ENCODE measurements around the gene PSG5. TPM values are rescaled to one million over a fixed set of nuclear protein-coding genes. Genes with fewer than 3 reads are reported as not detected.
"Not testable (repeated sequence)": the region's sequence is repeated elsewhere in the genome, so short reads cannot be mapped to it uniquely, and the experiment has no call there.

Gene PSG5
- total RNA-seq, 1 experiment from 2014 or later: not detected

- DNase-seq: no peak
- no peaks in the 10 kb centered on the region for H3K36me3 ChIP-seq (replicated peaks; ENCODE audit: control insufficient read depth, insufficient read depth, low read length)
- H3K4me3 ChIP-seq (ENCODE audit: insufficient read depth, low read depth, low read length): no peak overlapping the region
- H3K27me3 ChIP-seq (ENCODE audit: control insufficient read depth, insufficient read depth, low read length): no peaks in the 10 kb centered on the region
Measured at GRCh38 chr19:43148233-43148632, 38.1 kb downstream of the PSG5 start.

DNA sequence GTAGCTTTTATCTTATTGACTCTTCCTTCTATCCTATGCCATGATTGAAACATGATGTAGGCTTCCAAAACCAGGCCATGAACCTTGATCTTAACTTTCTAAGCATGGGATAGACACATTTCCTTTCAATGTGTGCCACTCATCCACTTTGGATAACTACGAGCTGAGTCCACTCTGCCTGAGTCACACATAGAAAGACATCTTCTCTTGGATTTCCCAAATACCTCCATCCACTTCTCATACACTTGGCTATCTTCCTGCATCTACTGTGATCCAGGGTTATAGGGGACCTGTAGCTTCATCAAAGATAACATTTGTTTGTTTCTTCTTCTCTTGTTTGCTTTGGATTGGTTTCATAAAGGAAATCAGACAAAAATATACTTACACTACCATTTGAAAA lies 44.6 kb downstream of the PSG5 start:
- H3K27me3 ChIP-seq (ENCODE audit: control insufficient read depth, insufficient read depth, low read length); H3K36me3 ChIP-seq (replicated peaks; ENCODE audit: control insufficient read depth, insufficient read depth, low read length); H3K4me3 ChIP-seq (ENCODE audit: insufficient read depth, low read depth, low read length); DNase-seq: not testable (repeated sequence)

DNA sequence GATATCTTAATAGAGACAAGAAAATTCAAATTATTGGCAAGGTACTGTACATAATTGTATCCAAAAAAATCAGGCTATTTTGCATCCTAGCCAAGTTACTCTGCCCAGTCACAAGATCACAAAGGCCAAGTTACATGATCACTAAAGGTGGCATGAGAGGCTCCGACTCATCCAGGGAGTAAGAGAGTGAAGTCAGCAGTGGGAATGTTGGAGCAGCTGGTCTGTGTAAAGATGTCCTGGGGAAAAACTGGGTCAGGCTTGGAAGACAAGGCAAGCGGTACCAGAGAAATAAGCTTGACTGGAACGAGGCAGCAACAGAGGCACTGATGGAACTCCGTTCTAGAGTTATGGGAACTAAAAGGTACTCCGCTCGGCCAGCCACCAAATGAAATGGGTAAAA lies 53.6 kb downstream of the PSG5 start:
- DNase-seq: no peak
- Histone ChIP-seq H3K4me3 (ENCODE audit: insufficient read depth, low read depth, low read length) (no peak overlapping the region), H3K27me3 (ENCODE audit: control insufficient read depth, insufficient read depth, low read length) (no peaks in the 10 kb centered on the region), H3K36me3 (replicated peaks; ENCODE audit: control insufficient read depth, insufficient read depth, low read length) (no peaks in the 10 kb centered on the region)

DNA sequence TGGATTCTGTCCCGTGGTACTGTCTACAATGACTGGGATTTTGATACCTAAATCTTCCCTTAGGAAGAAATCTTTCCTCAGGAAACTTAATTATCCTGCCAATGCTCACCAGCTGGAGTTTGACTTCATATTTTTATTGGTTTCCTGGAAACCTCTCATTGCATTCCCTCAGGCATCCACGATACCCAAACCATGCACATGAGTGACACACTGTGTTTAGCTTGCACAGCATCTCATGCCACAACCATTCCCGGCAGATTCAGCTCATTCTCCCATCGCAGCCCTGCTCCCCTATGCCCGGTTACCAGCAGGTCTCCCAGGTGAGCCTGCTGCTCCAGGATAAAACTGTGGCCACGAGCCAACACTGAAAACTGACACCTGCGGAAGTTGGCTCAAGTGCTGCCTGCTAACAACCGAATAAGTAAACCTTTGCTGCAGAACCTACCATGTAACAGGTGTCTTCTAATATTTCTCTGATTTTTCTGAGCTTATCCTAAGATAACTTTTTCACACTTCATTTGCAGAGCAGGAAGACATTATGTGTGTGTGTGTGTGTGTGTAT lies 55.0 kb downstream of the PSG5 start:
- DNase-seq: not testable (repeated sequence)

GRCh38 chr19:43129197-43129596 lies 57.1 kb downstream of the PSG5 start:
- H3K36me3 ChIP-seq (replicated peaks; ENCODE audit: control insufficient read depth, insufficient read depth, low read length); H3K4me3 ChIP-seq (ENCODE audit: insufficient read depth, low read depth, low read length); DNase-seq; H3K27me3 ChIP-seq (ENCODE audit: control insufficient read depth, insufficient read depth, low read length): not testable (repeated sequence)

More for the DNA sequence above, 55.0 kb downstream of the PSG5 start:
- not testable (repeated sequence) for H3K4me3 ChIP-seq (ENCODE audit: insufficient read depth, low read depth, low read length); H3K36me3 ChIP-seq (replicated peaks; ENCODE audit: control insufficient read depth, insufficient read depth, low read length); H3K27me3 ChIP-seq (ENCODE audit: control insufficient read depth, insufficient read depth, low read length)

GRCh38 chr19:43127336-43127735 lies 59.0 kb downstream of the PSG5 start:
- not testable (repeated sequence) for DNase-seq; H3K27me3 ChIP-seq (ENCODE audit: control insufficient read depth, insufficient read depth, low read length); H3K4me3 ChIP-seq (ENCODE audit: insufficient read depth, low read depth, low read length); H3K36me3 ChIP-seq (replicated peaks; ENCODE audit: control insufficient read depth, insufficient read depth, low read length)

DNA sequence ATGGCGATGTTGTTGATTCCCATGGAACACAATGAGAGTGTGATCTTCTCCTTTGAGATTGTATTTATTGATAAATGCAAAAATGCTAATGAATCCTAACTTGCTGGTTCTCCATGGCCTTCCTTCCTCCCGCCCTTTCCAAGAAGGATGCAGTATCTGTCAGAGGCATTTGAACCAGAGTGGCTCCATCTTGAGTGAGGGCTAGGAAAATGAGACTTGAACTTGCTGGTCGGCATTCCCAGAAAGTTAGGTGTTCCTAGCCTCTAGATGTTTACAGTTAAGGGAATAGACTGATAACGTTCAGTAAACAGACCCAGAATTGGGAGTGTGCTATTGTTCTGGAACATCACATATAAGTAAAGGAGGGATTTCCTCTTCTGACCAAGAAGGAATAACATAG lies 59.6 kb downstream of the PSG5 start:
- no peak for DNase-seq
- Histone ChIP-seq H3K27me3 (ENCODE audit: control insufficient read depth, insufficient read depth, low read length) (no peaks in the 10 kb centered on the region), H3K36me3 (replicated peaks; ENCODE audit: control insufficient read depth, insufficient read depth, low read length) (no peaks in the 10 kb centered on the region), H3K4me3 (ENCODE audit: insufficient read depth, low read depth, low read length) (no peak overlapping the region)

- DNase-seq: no peak
- H3K27me3 ChIP-seq (ENCODE audit: control insufficient read depth, insufficient read depth, low read length): no peaks in the 10 kb centered on the region
Measured at GRCh38 chr19:43124360-43124759, 62.0 kb downstream of the PSG5 start.

DNA sequence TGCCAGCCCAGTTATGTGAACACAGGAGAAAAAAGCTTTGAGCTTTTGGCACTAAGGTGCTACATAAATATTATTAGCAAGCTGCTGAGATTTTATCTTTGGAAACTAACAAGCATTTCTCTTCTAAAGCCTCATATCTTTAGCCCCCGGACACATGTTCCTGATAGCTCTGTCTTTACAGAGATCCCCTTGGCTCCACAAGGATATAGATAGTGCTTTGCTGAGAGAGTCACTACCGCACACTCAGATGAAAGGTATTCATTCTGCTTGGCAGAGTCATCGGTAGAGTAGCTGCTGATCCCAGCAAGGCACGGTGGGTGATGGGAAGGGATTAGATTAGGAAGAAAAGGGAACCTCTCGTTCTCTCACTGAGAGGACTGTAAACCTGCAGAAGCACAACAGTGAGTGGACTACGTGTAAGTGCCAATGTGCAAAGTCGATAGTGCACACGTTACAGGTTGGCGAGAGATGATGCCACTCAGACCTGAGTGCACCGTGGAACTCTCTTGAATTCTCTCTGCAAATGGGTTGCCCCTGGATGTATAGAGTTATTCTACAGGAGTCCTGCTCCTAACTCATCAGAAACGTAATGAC lies 65.8 kb downstream of the PSG5 start:
- H3K4me3 ChIP-seq (ENCODE audit: insufficient read depth, low read depth, low read length); H3K27me3 ChIP-seq (ENCODE audit: control insufficient read depth, insufficient read depth, low read length); H3K36me3 ChIP-seq (replicated peaks; ENCODE audit: control insufficient read depth, insufficient read depth, low read length); DNase-seq: not testable (repeated sequence)

More at GRCh38 chr19:43124360-43124759, 62.0 kb downstream of the PSG5 start:
- Histone ChIP-seq H3K4me3 (ENCODE audit: insufficient read depth, low read depth, low read length) (no peak overlapping the region), H3K36me3 (replicated peaks; ENCODE audit: control insufficient read depth, insufficient read depth, low read length) (no peaks in the 10 kb centered on the region)

GRCh38 chr19:43119526-43119925 lies 66.8 kb downstream of the PSG5 start:
- not testable (repeated sequence) for H3K27me3 ChIP-seq (ENCODE audit: control insufficient read depth, insufficient read depth, low read length); H3K36me3 ChIP-seq (replicated peaks; ENCODE audit: control insufficient read depth, insufficient read depth, low read length); H3K4me3 ChIP-seq (ENCODE audit: insufficient read depth, low read depth, low read length); DNase-seq

Other genes starting within 250 kb of the PSG5 start
- not detected in 2 replicates for gene PSG7, start 249.3 kb downstream of the PSG5 start, total RNA-seq (2014; rRNA removed; shearing (Covaris generic))
- not detected in 2 replicates for gene PSG11, start 160.1 kb downstream of the PSG5 start, total RNA-seq (2014; rRNA removed; shearing (Covaris generic))
- gene PSG2, start 103.8 kb downstream of the PSG5 start, total RNA-seq (2014; rRNA removed; shearing (Covaris generic)): not detected in 2 replicates
- not detected in 2 replicates for gene PSG4, start 19.1 kb upstream of the PSG5 start, total RNA-seq (2014; rRNA removed; shearing (Covaris generic))
- gene PSG9, start 83.0 kb upstream of the PSG5 start, total RNA-seq (2014; rRNA removed; shearing (Covaris generic)): not detected in 2 replicates
- gene CD177, start 167.2 kb upstream of the PSG5 start, total RNA-seq (2014; rRNA removed; shearing (Covaris generic)): 2.0 and 2.7 TPM in 2 replicates
- not detected in 2 replicates for gene TEX101, start 228.4 kb upstream of the PSG5 start, total RNA-seq (2014; rRNA removed; shearing (Covaris generic))

Data from H7 (cell line).